Trophoblast cell (in vitro differentiated cells and primary cell): Measurements from ENCODE around the gene CYB561.

Source experiments
- DNase-seq, 2 donors: peaks; one replicate each; pipeline ENCODE4 v3.0.0-alpha.2; 2016
- H2AFZ ChIP-seq: 2 replicates; pipeline ENCODE4 v1.6.1; 2013; ENCODE audit warnings: low read length, moderate library complexity, mild to moderate bottlenecking; ENCODE audit not compliant: insufficient read depth, poor library complexity
- H2AK5ac ChIP-seq: 2 replicates; pipeline ENCODE4 v1.6.1; 2013; ENCODE audit warnings: mild to moderate bottlenecking, low read length
- H2BK120ac ChIP-seq: 2 replicates; pipeline ENCODE4 v1.6.1; 2013; ENCODE audit warnings: low read length, mild to moderate bottlenecking, moderate library complexity; ENCODE audit not compliant: insufficient read depth, poor library complexity
- H2BK12ac ChIP-seq: 2 replicates; pipeline ENCODE4 v1.6.1; 2013; ENCODE audit warnings: mild to moderate bottlenecking, low read length, moderate library complexity
- H2BK5ac ChIP-seq: 2 replicates; pipeline ENCODE4 v1.6.1; 2013; ENCODE audit warnings: low read length, low read depth, moderate library complexity, mild to moderate bottlenecking; ENCODE audit not compliant: poor library complexity
- H3K14ac ChIP-seq: 2 replicates; pipeline ENCODE4 v1.6.1; 2013; ENCODE audit warnings: mild to moderate bottlenecking, low read length
- H3K18ac ChIP-seq: 2 replicates; pipeline ENCODE4 v1.6.1; 2013; ENCODE audit warnings: mild to moderate bottlenecking, low read length
- H3K23ac ChIP-seq: 2 replicates; pipeline ENCODE4 v1.6.1; 2013; ENCODE audit warnings: low read length
- H3K27ac ChIP-seq: 2 replicates; pipeline ENCODE4 v1.5.1; 2013; ENCODE audit warnings: low read depth, mild to moderate bottlenecking, inconsistent platforms, low read length, moderate library complexity
- H3K27me3 ChIP-seq: 2 replicates; pipeline ENCODE4 v1.6.1; 2013; ENCODE audit warnings: inconsistent platforms, mild to moderate bottlenecking, low read length, moderate library complexity; ENCODE audit not compliant: insufficient read depth
- H3K36me3 ChIP-seq, 2 experiments: 1 replicate in 1 of 2; 2 replicates in 1 of 2; pipeline ENCODE4 v1.6.1; 2013; ENCODE audit warnings: low read length in 2 of 2, mild to moderate bottlenecking in 2 of 2, moderate library complexity in 1 of 2; ENCODE audit not compliant: insufficient read depth in 2 of 2, control insufficient read depth in 1 of 2
- H3K4ac ChIP-seq: 2 replicates; pipeline ENCODE4 v1.6.1; 2013; ENCODE audit warnings: low read depth, mild to moderate bottlenecking, low read length, moderate library complexity
- H3K4me1 ChIP-seq, 2 experiments: 1 replicate in 1 of 2; 2 replicates in 1 of 2; pipeline ENCODE4 v1.6.1; 2013; ENCODE audit warnings: low read length in 2 of 2, mild to moderate bottlenecking in 2 of 2, moderate library complexity in 1 of 2; ENCODE audit not compliant: insufficient read depth in 2 of 2, control insufficient read depth in 1 of 2
- H3K4me2 ChIP-seq: 2 replicates; pipeline ENCODE4 v1.6.1; 2013; ENCODE audit warnings: inconsistent platforms, mild to moderate bottlenecking, low read length, moderate library complexity
- H3K4me3 ChIP-seq: 2 replicates; pipeline ENCODE4 v1.5.1; 2013; ENCODE audit warnings: mild to moderate bottlenecking, low read depth, low read length, inconsistent platforms
- H3K79me1 ChIP-seq: one replicate; pipeline ENCODE4 v1.6.1; 2013; ENCODE audit warnings: low read length
- H3K79me2 ChIP-seq: 2 replicates; pipeline ENCODE4 v1.6.1; 2013; ENCODE audit warnings: low read length, mild to moderate bottlenecking; ENCODE audit not compliant: control insufficient read depth, insufficient read depth, poor library complexity
- H3K9ac ChIP-seq: 2 replicates; pipeline ENCODE4 v1.6.1; 2013; ENCODE audit warnings: mild to moderate bottlenecking, low read length
- H3K9me3 ChIP-seq: 2 replicates; pipeline ENCODE4 v1.6.1; 2013; ENCODE audit warnings: low read depth, mild to moderate bottlenecking, control low read depth, inconsistent platforms, low read length; ENCODE audit not compliant: insufficient read depth
- H4K12ac ChIP-seq: 2 replicates; pipeline ENCODE4 v1.6.1; 2013; ENCODE audit warnings: low read depth, mild to moderate bottlenecking, low read length, moderate library complexity
- H4K8ac ChIP-seq: 2 replicates; pipeline ENCODE4 v1.6.1; 2013; ENCODE audit warnings: low read depth, mild to moderate bottlenecking, low read length, moderate library complexity
- H4K91ac ChIP-seq: one replicate; pipeline ENCODE4 v1.6.1; 2013; ENCODE audit warnings: low read depth, mild to moderate bottlenecking, low read length, moderate library complexity
- WGBS: extraction: QIAGEN DNeasy Blood & Tissue Kit; methylation state at CpG from one replicate; pipeline ENCODE4 v1.1.7; 2013; ENCODE audit warnings: missing lambda C conversion rate; ENCODE audit not compliant: insufficient read length, insufficient coverage; ENCODE audit errors: extremely low coverage; 5-methylcytosine and 5-hydroxymethylcytosine counted together

CYB561 gene

DNA sequence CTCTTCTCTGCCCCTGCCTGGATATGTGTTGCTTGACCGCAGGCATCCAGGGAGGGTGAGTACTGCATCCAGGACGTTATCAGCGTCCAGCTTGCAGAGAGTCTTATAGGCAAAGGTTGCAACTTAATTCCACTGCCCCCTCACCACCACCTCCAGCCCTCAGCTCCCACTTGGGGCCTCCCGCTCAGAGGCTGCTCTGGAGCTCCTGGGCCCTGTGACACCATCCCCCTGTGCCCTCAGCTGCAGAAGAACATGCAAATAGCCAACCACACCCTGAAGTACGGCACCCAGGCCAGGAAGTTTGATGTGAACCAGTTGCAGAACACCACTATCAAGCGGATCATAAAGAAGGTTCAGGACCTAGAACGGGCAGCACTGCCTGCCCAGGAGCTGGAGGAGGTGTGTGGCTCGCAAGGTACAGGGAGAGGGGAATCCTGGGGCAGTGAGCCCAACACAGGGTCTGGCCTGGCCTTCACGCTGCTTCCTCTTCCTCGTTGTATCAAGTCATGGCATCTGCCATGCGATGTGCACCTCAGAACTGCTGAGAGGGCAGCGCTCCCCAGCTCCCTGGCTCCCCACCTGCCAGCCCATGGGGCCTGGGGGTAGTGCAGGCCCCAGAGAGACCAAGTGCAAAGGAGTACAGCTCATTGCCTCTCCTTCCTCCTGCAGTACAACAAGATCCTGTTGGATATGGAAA, 40.4 kb upstream of the CYB561 start:
- Histone ChIP-seq H2AFZ (no peak overlapping the region), H3K36me3 (no peaks in the 10 kb centered on the region), H3K4me1 (no peaks in the 10 kb centered on the region), H3K9me3 (no peaks in the 10 kb centered on the region), H4K91ac (no peak overlapping the region), H2BK5ac (no peak overlapping the region), H3K9ac (no peak overlapping the region), H2AK5ac (no peak overlapping the region), H3K79me1 (no peaks in the 10 kb centered on the region), H3K23ac (no peak overlapping the region), H3K18ac (no peak overlapping the region), H3K4me2 (no peak overlapping the region), H3K4ac (no peak overlapping the region), H2BK12ac (no peak overlapping the region), H2BK120ac (no peak overlapping the region), H3K27me3 (no peaks in the 10 kb centered on the region), H4K12ac (no peak overlapping the region), H3K79me2 (no peaks in the 10 kb centered on the region), H3K4me3 (no peak overlapping the region), H3K14ac (no peak overlapping the region), H3K27ac (no peak overlapping the region), H4K8ac (no peak overlapping the region)
- no peak for DNase-seq
- WGBS, result no CpG with 5 or more reads among the region's 12 CpGs

DNA sequence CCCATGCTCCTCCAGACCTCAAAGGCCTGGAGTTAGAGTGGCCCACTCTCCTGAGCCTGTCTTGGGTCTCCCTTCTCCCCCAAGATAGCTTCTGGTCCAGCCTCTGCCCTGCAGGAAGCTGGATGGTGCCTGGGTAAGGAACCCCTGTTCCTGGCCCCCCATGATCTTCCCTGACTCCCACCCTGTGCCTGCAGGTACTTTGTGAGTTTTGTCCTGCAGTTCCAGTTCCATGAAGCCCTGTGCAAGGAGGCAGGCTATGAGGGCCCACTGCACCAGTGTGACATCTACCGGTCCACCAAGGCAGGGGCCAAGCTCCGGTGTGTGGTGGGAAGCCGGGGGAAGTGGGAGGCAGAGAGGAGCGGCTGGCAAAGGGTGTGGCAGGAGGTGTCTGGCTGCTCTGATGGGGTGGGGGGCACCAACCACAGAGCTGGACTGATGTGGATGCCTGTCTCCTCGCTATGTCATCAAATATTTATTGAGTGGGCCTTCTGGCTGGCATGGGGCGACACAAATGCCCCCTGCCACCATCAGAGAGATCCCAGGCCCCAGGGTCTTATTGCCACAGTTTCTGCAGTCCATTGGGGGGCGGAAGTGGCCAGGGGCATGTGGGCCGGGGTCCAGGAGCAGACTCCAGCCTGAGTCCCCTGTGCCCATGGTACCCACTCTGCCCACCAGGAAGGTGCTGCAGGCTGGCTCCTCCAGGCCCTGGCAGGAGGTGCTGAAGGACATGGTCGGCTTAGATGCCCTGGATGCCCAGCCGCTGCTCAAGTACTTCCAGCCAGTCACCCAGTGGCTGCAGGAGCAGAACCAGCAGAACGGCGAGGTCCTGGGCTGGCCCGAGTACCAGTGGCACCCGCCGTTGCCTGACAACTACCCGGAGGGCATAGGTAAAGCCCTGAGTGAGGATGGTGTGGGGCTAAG, 37.8 kb upstream of the CYB561 start:
- DNase-seq, result no peak
- Histone ChIP-seq H3K23ac (no peak overlapping the region), H2BK12ac (no peak overlapping the region), H4K8ac (no peak overlapping the region), H3K4me3 (no peak overlapping the region), H3K18ac (no peak overlapping the region), H3K27ac (no peak overlapping the region), H3K36me3 (no peaks in the 10 kb centered on the region), H3K4ac (no peak overlapping the region), H3K27me3 (no peaks in the 10 kb centered on the region), H3K79me1 (no peaks in the 10 kb centered on the region), H3K4me2 (no peak overlapping the region), H3K9me3 (no peaks in the 10 kb centered on the region), H2AK5ac (no peak overlapping the region), H2BK5ac (no peak overlapping the region), H3K4me1 (no peaks in the 10 kb centered on the region), H2AFZ (no peak overlapping the region), H4K12ac (no peak overlapping the region), H3K79me2 (no peaks in the 10 kb centered on the region), H4K91ac (no peak overlapping the region), H3K9ac (no peak overlapping the region), H2BK120ac (no peak overlapping the region), H3K14ac (no peak overlapping the region)
- WGBS, result no CpG with 5 or more reads among the region's 16 CpGs

DNA sequence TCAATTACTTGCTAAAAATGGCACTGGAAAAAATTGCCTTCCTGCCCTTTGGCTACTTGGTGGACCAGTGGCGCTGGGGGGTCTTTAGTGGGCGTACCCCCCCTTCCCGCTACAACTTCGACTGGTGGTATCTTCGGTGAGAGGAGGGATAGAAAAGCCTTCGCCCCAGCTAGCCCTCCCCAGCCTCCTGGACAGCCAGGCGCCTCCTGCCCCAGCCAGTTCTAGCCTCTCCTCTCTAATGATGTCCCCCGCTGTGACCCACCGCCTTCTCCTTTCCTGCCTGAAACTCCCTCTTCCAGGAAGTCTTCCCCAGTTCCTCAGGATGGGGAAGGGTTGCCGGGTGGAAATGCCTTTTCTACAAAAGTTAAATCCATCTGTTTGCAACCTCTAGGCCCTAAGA, 36.9 kb upstream of the CYB561 start:
- H2AK5ac ChIP-seq, result no peak overlapping the region
- no CpG with 5 or more reads among the region's 10 CpGs for WGBS
- peaks cover 0 to 3% of the 10 kb centered on the region in 2 experiments for H3K4me1 ChIP-seq
- no peak overlapping the region for H3K4me3 ChIP-seq
- H4K91ac ChIP-seq, result no peak overlapping the region
- no peak overlapping the region for H3K27ac ChIP-seq
- no peak overlapping the region for H3K14ac ChIP-seq
- no peak overlapping the region for H4K12ac ChIP-seq
- no peak overlapping the region for H3K23ac ChIP-seq
- no peaks in the 10 kb centered on the region for H3K9me3 ChIP-seq
- no peak overlapping the region for H3K4ac ChIP-seq
- no peak for DNase-seq
- H3K9ac ChIP-seq, result no peak overlapping the region
- no peak overlapping the region for H2BK5ac ChIP-seq
- H3K36me3 ChIP-seq, result no peaks in the 10 kb centered on the region
- H3K79me1 ChIP-seq, result no peaks in the 10 kb centered on the region
- H4K8ac ChIP-seq, result no peak overlapping the region
- no peak overlapping the region for H2BK12ac ChIP-seq
- H3K27me3 ChIP-seq, result peaks cover under 1% of the 10 kb centered on the region
- H3K4me2 ChIP-seq, result no peak overlapping the region
- H3K18ac ChIP-seq, result no peak overlapping the region
- H2BK120ac ChIP-seq, result no peak overlapping the region
- no peaks in the 10 kb centered on the region for H3K79me2 ChIP-seq
- H2AFZ ChIP-seq, result no peak overlapping the region

DNA sequence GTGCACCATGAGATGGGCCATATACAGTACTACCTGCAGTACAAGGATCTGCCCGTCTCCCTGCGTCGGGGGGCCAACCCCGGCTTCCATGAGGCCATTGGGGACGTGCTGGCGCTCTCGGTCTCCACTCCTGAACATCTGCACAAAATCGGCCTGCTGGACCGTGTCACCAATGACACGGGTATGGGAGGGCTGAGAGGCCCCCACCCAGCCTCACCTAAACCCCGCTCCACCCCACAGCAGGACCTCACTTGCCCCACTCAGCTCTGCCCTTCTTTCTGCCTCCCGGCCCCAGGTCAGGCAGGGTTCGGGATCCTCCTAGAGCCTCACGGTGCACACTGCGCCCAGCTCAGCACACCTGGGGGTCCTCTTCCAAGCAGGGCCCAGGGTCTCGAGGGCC, 36.4 kb upstream of the CYB561 start:
- no peak overlapping the region for H3K18ac ChIP-seq
- no peak overlapping the region for H3K4me3 ChIP-seq
- peaks cover 4% of the 10 kb centered on the region for H3K27me3 ChIP-seq
- H2BK5ac ChIP-seq, result no peak overlapping the region
- no peak overlapping the region for H3K9ac ChIP-seq
- no peak overlapping the region for H3K4me2 ChIP-seq
- no CpG with 5 or more reads among the region's 16 CpGs for WGBS
- H3K4ac ChIP-seq, result no peak overlapping the region
- H2AK5ac ChIP-seq, result no peak overlapping the region
- H4K12ac ChIP-seq, result no peak overlapping the region
- peaks cover 4 to 5% of the 10 kb centered on the region in 2 experiments for H3K4me1 ChIP-seq
- H3K9me3 ChIP-seq, result no peaks in the 10 kb centered on the region
- no peak overlapping the region for H3K27ac ChIP-seq
- no peak overlapping the region for H4K8ac ChIP-seq
- no peaks in the 10 kb centered on the region for H3K36me3 ChIP-seq
- no peak overlapping the region for H2BK12ac ChIP-seq
- no peak overlapping the region for H4K91ac ChIP-seq
- H3K23ac ChIP-seq, result no peak overlapping the region
- H3K14ac ChIP-seq, result no peak overlapping the region
- no peaks in the 10 kb centered on the region for H3K79me2 ChIP-seq
- no peak for DNase-seq
- no peaks in the 10 kb centered on the region for H3K79me1 ChIP-seq
- H2AFZ ChIP-seq, result no peak overlapping the region
- H2BK120ac ChIP-seq, result no peak overlapping the region
